Measurements from ENCODE around the gene USP17L15. TPM values are rescaled to one million over a fixed set of nuclear protein-coding genes. Genes with fewer than 3 reads are reported as not detected.

The USP17L15 gene
- total RNA-seq, 2 donors from 2014 or later = not detected

Other genes starting within 250 kb of the USP17L15 start
- gene FAM90A26, start 64.0 kb upstream of the USP17L15 start, total RNA-seq = not detected
- gene USP17L10, start 23.7 kb upstream of the USP17L15 start, total RNA-seq = not detected
- not detected for gene USP17L11, start 19.0 kb upstream of the USP17L15 start, total RNA-seq
- not detected for gene USP17L12, start 14.2 kb upstream of the USP17L15 start, total RNA-seq
- gene USP17L13, start 9.5 kb upstream of the USP17L15 start, total RNA-seq = not detected
- not detected for gene USP17L17, start 9.5 kb downstream of the USP17L15 start, total RNA-seq
- not detected for gene USP17L18, start 14.2 kb downstream of the USP17L15 start, total RNA-seq
- gene USP17L19, start 19.0 kb downstream of the USP17L15 start, total RNA-seq = not detected
- gene USP17L20, start 23.7 kb downstream of the USP17L15 start, total RNA-seq = not detected
- not detected for gene USP17L21, start 28.5 kb downstream of the USP17L15 start, total RNA-seq
- not detected for gene USP17L22, start 33.2 kb downstream of the USP17L15 start, total RNA-seq
- gene USP17L24, start 90.8 kb downstream of the USP17L15 start, total RNA-seq = not detected
- gene USP17L25, start 95.5 kb downstream of the USP17L15 start, total RNA-seq = not detected
- gene USP17L26, start 100.3 kb downstream of the USP17L15 start, total RNA-seq = not detected
- gene USP17L5, start 105.0 kb downstream of the USP17L15 start, total RNA-seq = not detected
- not detected for gene USP17L27, start 109.8 kb downstream of the USP17L15 start, total RNA-seq
- gene USP17L28, start 114.5 kb downstream of the USP17L15 start, total RNA-seq = not detected
- not detected for gene USP17L29, start 119.3 kb downstream of the USP17L15 start, total RNA-seq
- gene USP17L30, start 128.7 kb downstream of the USP17L15 start, total RNA-seq = not detected
- gene DEFB131A, start 210.0 kb downstream of the USP17L15 start, total RNA-seq = not detected